NCI-H2196 treated with DMSO at 0.1 percent for 48 hours (cell line): ENCODE measurements around the gene SKIC3.

Experiments
- DNase-seq: peaks from one replicate; lab custom pipeline; 2025; ENCODE audit not compliant: unreplicated experiment; lab: John Stamatoyannopoulos, UW

SKIC3 gene

DNA sequence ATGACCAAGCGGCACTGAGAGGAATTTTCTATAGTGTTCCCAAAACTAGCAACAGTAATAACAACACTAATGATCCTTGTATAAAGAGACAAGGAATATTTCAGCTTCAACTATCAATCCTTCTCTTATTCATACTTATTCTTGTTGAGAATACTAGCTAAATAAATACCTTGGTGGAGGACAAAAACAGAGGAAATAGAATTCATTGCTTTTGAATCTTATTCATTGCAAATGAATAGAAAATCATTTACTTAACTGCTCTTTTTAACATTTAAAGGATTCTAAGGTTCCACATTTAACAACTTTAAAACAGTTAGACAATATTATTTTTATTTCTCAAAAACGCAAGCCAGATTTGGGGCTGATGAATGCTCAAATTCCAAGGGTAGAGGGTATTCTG lies 22.4 kb downstream of the SKIC3 start:
- DNase-seq = no peak

GRCh38 chr5:95531491-95531890 lies 23.3 kb downstream of the SKIC3 start:
- DNase-seq = no peak

DNA sequence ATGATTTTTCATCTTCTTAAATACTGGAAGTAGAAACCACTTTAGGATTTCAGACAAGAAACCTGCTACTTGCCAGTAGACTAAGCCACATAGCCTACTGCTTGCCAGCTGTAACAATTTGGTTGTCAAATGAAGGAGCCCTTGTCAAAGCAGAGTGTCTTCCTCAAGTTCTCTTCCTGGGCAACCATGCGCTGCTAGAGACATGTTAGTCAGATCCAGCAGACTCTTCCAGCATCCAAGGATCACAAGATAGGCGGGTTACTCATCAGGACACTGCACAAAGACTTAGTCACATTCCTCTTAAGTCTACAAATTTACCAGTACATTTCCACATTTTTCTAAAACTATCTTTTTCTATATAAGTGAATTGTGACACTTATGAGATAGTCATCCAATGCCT lies 24.4 kb downstream of the SKIC3 start:
- DNase-seq = no peak

- DNase-seq = no peak
Observed at GRCh38 chr5:95528565-95528964, 26.2 kb downstream of the SKIC3 start.

GRCh38 chr5:95526871-95527270 lies 27.9 kb downstream of the SKIC3 start:
- no peak for DNase-seq

DNA sequence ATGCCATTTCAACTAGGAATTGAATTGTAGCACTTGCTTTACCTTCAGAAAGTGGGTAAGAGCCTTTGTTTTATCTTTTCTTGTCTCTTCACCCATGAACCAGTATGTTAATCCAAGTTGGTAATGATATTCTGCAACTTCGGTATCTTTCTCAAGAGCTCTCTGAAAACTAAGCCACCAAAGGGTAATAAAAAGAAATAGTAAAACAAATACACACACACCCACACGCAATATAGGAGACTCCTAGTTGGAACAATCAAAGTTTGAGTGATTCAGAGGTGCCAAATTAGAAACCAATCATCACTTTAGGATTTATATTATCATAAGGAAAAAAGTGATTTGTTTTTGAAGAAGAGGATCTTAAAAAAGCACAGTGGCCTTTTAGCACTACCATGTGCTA lies 30.4 kb downstream of the SKIC3 start:
- no peak for DNase-seq

- no peak for DNase-seq
Observed at GRCh38 chr5:95520206-95520605, 34.6 kb downstream of the SKIC3 start.

DNA sequence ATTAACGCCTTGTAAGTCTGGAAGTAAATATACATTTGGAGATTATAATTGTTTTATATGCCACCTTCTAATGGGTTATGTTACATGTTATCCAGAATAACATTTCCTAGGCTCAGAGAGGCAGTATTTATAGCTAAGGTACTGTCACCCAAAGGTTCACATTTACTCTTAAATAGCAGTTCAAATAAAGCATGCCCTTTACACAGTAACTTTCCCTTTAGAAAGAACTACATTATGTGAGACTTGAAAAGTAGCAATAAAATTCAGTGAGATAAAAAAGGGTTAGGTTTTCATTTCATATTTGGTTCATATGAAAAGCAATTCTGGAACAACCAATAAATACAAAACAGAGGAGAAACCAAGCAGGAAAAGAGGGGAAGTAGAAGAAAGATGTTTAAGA lies 35.1 kb downstream of the SKIC3 start:
- no peak for DNase-seq

DNA sequence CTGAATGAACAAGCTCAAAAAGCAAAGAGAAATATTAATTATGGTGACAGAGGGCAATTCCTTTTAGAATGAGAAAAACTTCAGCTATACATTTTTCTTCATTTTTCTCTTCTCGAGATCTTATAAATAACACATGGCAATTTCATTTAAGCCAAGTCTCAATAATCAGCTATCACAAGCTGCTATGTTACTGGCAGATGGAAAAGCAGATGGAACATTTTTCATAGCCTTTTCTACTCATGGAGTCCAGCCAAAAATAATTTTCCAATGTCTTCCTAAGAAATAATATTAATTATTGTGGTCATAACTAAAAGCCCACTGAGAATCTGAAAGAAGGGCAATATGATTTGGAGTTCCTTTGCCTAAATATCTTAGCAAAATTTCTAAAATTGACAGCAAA lies 35.6 kb downstream of the SKIC3 start:
- no peak for DNase-seq

- no peak for DNase-seq
Observed at GRCh38 chr5:95518417-95518816, 36.4 kb downstream of the SKIC3 start.

GRCh38 chr5:95511606-95512005 lies 43.2 kb downstream of the SKIC3 start:
- DNase-seq = no peak

GRCh38 chr5:95508550-95508949 lies 46.2 kb downstream of the SKIC3 start:
- DNase-seq = no peak
